ENCODE measurements around the gene SDF4. TPM values are rescaled to one million over a fixed set of nuclear protein-coding genes. Genes with fewer than 3 reads are reported as not detected.

SDF4 gene
- total and polyA plus RNA-seq, 2 of the 13 experiments (the other 11 are each of a cell fraction or from before 2014, with no cell fraction given) = 80.8 to 107 TPM

DNA sequence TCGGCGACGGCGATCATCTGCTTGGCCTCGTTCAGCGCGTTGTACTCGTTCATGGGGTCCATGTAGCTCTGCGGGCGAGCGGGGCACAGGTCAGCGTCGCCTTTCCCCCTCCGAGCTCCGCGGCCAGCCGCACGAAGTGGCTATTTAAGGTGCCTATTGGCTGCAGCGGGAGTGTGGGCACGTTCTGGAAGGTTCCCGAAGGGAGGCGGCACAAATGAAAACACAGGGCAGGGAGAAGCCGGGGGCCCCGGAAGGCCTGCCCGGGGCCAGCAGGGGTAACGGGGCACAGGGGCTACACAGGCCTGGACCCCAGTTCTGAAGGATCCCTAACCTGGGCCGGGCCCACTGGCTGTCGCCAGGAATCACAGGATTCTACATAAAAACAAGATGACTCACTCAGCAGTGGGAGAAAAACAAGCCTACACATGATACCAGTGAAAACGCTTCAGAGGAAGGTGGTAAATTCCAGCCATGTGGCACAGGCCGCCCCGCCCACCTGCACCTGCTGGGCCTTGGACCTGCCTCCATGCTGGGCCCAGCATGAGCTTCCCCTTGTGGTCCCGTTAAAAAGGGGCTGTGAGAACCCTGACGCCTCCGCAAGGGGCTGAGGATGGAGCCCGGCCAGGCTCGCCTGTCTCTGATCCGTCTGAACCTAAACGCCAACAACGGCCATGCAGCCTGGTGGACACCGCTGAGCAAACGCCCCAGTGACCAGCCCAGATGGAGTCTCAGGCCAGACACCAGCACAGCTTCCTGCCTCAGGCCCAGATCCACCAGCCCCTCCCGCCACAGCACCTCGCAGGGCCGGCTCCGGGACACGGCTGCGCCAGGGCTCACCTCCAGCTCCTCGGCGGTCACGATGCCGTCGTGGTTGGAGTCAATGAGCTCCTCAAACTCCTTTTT is 13.9 kb downstream of the SDF4 start (continued):
- TF ChIP-seq, protein P1, sequence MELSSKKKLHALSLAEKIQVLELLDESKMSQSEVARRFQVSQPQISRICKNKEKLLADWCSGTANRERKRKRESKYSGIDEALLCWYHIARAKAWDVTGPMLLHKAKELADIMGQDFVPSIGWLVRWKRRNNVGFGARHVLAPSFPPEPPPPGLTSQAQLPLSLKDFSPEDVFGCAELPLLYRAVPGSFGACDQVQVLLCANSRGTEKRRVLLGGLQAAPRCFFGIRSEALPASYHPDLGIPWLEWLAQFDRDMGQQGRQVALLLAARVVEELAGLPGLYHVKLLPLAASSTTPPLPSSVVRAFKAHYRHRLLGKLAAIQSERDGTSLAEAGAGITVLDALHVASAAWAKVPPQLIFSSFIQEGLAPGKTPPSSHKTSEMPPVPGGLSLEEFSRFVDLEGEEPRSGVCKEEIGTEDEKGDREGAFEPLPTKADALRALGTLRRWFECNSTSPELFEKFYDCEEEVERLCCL (CRISPR knock-in tag; IDR thresholded peaks at IDR 0.05; ENCODE audit: borderline replicate concordance) = no peak
- no peak for TF ChIP-seq HHEX (CRISPR knock-in tag; IDR thresholded peaks at IDR 0.05)

DNA sequence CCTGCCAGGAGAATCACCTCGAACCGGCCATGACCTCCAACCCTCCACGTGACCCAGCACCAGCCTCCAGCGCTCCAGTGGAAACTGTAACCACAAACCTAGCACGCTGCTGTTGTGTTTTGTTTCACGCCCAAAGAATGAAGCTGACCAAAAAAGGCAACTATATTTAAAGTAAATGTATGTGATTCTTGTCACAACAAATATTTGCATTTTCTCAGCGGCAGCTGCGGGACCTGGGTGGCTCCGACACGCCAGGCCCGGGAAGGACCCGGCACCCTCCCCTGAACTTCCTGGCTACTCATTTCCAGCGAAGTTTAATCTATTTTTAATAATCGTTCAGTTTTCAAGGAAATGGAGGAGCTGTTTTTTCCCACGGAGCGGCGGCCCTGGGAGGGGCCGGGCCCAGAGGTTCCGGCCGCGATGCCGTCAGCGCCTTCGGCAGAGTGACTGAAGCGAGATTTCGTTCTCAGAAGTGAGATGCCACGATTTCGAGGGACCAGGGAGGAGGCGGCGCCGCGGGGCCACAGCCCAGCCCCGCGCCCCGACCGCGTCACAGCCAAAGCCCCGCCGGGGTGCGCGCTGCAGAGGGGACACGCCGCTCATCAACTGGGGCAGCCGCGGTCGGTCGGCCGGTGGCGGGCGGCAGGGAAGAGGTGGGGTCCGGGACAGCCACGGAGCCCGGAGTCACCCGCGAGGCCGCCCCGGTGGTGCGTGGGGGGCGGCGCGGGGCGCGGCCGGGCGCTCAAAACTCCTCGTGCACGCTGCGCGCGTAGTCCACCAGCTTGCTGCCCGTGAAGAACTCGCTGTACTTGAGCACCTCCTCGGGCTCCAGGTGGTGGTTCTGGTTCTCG is 14.8 kb downstream of the SDF4 start:
- Histone ChIP-seq H3K27me3 (ENCODE audit: control insufficient read depth in 1 of 2, insufficient read depth in 2 of 2, low read length in 2 of 2) (peaks cover 2 to 12% of the 10 kb centered on the region in 2 experiments; a peak in 1 of 5 replicates), H3K9ac (ENCODE audit: insufficient read depth, low read depth, low read length) (no peak overlapping the region), H3K36me3 (replicated peaks in 1 of 2; ENCODE audit: control insufficient read depth in 1 of 2, insufficient read depth in 2 of 2, low read length in 2 of 2) (peaks cover 13 to 37% of the 10 kb centered on the region in 2 experiments; a peak in 4 of 5 replicates), H3K9me3 (ENCODE audit: low read length) (no peaks in the 10 kb centered on the region), H3K79me2 (ENCODE audit: insufficient read depth, low read length) (no peaks in the 10 kb centered on the region), H4K20me1 (ENCODE audit: insufficient read depth, low read length) (no peaks in the 10 kb centered on the region), H3K4me2 (ENCODE audit: low read depth, low read length) (no peak overlapping the region), H3K4me1 (ENCODE audit: insufficient read depth, low read length) (no peaks in the 10 kb centered on the region), H2AFZ (ENCODE audit: low read length) (no peak overlapping the region), H3K27ac (ENCODE audit: extremely low read length, insufficient read depth, low read length) (no peak overlapping the region), H3K4me3 (replicated peaks in 1 of 3; ENCODE audit: insufficient read depth in 1 of 3, low read depth in 2 of 3, low read length in 3 of 3) (no peak overlapping the region)
- TSS peak; percentile 84 for BruUV-seq (replicated peaks)
- 98% methylated on average over 73 of the region's 74 CpGs for WGBS (ENCODE audit: low lambda C conversion rate)
- no peak for FAIRE-seq
- in situ Hi-C loops (cut with HindIII; ENCODE audit: extremely low pct_ligation_motif_present, low pct_unique_long_range_greater_than_20kb) (no loop called here), intact Hi-C loops (cut with micrococcal nuclease; ENCODE audit: unreplicated experiment) (no loop called here)
- no peak for ATAC-seq
- TF ChIP-seq, protein P2, sequence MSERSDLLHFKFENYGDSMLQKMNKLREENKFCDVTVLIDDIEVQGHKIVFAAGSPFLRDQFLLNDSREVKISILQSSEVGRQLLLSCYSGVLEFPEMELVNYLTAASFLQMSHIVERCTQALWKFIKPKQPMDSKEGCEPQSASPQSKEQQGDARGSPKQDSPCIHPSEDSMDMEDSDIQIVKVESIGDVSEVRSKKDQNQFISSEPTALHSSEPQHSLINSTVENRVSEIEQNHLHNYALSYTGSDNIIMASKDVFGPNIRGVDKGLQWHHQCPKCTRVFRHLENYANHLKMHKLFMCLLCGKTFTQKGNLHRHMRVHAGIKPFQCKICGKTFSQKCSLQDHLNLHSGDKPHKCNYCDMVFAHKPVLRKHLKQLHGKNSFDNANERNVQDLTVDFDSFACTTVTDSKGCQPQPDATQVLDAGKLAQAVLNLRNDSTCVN (CRISPR knock-in tag; IDR thresholded peaks at IDR 0.05; ENCODE audit: borderline replicate concordance) = no peak
- TF ChIP-seq PHF5A (CRISPR knock-in tag; IDR thresholded peaks at IDR 0.05; ENCODE audit: low read depth, unreplicated experiment) (no peak), ZNF335 (CRISPR knock-in tag; IDR thresholded peaks at IDR 0.05) (no peak), SP140L (CRISPR knock-in tag; IDR thresholded peaks at IDR 0.05; ENCODE audit: borderline replicate concordance) (no peak), ATF7 (IDR thresholded peaks at IDR 0.05) (no peak), ATF7 (CRISPR knock-in tag; IDR thresholded peaks at IDR 0.05) (no peak), MTA1 (CRISPR knock-in tag; IDR thresholded peaks at IDR 0.05; ENCODE audit: borderline replicate concordance) (no peak), PAX8 (CRISPR knock-in tag; IDR thresholded peaks at IDR 0.05; ENCODE audit: borderline replicate concordance) (no peak), CBX1 (IDR thresholded peaks at IDR 0.05; ENCODE audit: low read depth) (no peak), ZNF124 (CRISPR knock-in tag; IDR thresholded peaks at IDR 0.05) (no peak), ONECUT2 (CRISPR knock-in tag; IDR thresholded peaks at IDR 0.05) (no peak), ZNF232 (CRISPR knock-in tag; IDR thresholded peaks at IDR 0.05; ENCODE audit: borderline replicate concordance) (no peak)
- TF ChIP-seq, protein P3, sequence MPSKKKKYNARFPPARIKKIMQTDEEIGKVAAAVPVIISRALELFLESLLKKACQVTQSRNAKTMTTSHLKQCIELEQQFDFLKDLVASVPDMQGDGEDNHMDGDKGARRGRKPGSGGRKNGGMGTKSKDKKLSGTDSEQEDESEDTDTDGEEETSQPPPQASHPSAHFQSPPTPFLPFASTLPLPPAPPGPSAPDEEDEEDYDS (CRISPR knock-in tag; IDR thresholded peaks at IDR 0.05) = no peak
- CTCF ChIA-PET (ENCODE audit: low intra/inter-chr PET ratio, low total read pairs) = no interaction called here
- POLR2A ChIA-PET = no interaction called here
- DNase-seq (ENCODE audit: low spot score) = no peak
